CD1c-positive myeloid dendritic cell (primary cell): ENCODE measurements around the gene ADAM17.

Source experiments
- DNase-seq: peaks from one replicate; pipeline ENCODE4 v3.0.0-alpha.2; 2016; ENCODE audit errors: extremely low spot score

ADAM17 gene

GRCh38 chr2:9471206-9471605 is 84.4 kb downstream of the ADAM17 start:
- no peak for DNase-seq

GRCh38 chr2:9467687-9468086 is 87.9 kb downstream of the ADAM17 start:
- DNase-seq: no peak

- DNase-seq: no peak
Measured at GRCh38 chr2:9466147-9466683, 89.4 kb downstream of the ADAM17 start.

- no peak for DNase-seq
Measured at GRCh38 chr2:9465170-9465569, 90.5 kb downstream of the ADAM17 start.

- DNase-seq: no peak
Measured at GRCh38 chr2:9463698-9464034, 92.0 kb downstream of the ADAM17 start.

GRCh38 chr2:9462886-9463697 is 92.5 kb downstream of the ADAM17 start:
- no peak for DNase-seq

GRCh38 chr2:9462313-9462712 is 93.3 kb downstream of the ADAM17 start:
- DNase-seq: no peak

- DNase-seq: no peak
Measured at GRCh38 chr2:9461079-9461478, 94.6 kb downstream of the ADAM17 start.

- no peak for DNase-seq
Measured at GRCh38 chr2:9460441-9461017, 95.1 kb downstream of the ADAM17 start.

- no peak for DNase-seq
Measured at GRCh38 chr2:9451231-9451630, 104.4 kb downstream of the ADAM17 start.

- no peak for DNase-seq
Measured at GRCh38 chr2:9445089-9445488, 110.5 kb downstream of the ADAM17 start.

GRCh38 chr2:9443526-9443925 is 112.1 kb downstream of the ADAM17 start:
- DNase-seq: no peak

GRCh38 chr2:9441556-9441955 is 114.1 kb downstream of the ADAM17 start:
- DNase-seq: no peak

- no peak for DNase-seq
Measured at GRCh38 chr2:9440058-9440727, 115.4 kb downstream of the ADAM17 start.

- no peak for DNase-seq
Measured at GRCh38 chr2:9439536-9439935, 116.1 kb downstream of the ADAM17 start.
